ENCODE measurements around the gene ROCK2. TPM values are rescaled to one million over a fixed set of nuclear protein-coding genes. Genes with fewer than 3 reads are reported as not detected.

The ROCK2 gene
- total RNA-seq, 4 donors from 2014 or later, result 90.0 to 119 (median 101) TPM

- TF ChIP-seq EP300 (IDR thresholded peaks at IDR 0.05), result no peak
- no peak for TF ChIP-seq CTCF (IDR thresholded peaks at IDR 0.05)
- TF ChIP-seq POLR2AphosphoS5 (IDR thresholded peaks at IDR 0.05), result no peak
- no peak for TF ChIP-seq POLR2A (IDR thresholded peaks at IDR 0.05; ENCODE audit: low read depth)
- no peak for DNase-seq (ENCODE audit: extremely low spot score)
- no peaks in the 10 kb centered on the region for H3K9me3 ChIP-seq
- 88% methylated on average over 7 of the region's 7 CpGs for WGBS
- H3K36me3 ChIP-seq, result peaks cover 36 to 75% (median 54%) of the 10 kb centered on the region in 4 donors
- H3K4me3 ChIP-seq, result no peak overlapping the region
- intact Hi-C loops (cut with DNase I), result loop anchor here (10.0 kb wide), 1 partner anchor 52 kb away; a partner anchor contains a TSS
- H3K4me1 ChIP-seq, result no peaks in the 10 kb centered on the region
- H3K27ac ChIP-seq (replicated peaks in 1 of 4), result no peak overlapping the region
- no peaks in the 10 kb centered on the region for H3K27me3 ChIP-seq
These were observed 157.3 kb downstream of the ROCK2 start for GRCh38 chr2:11187083-11187619.

- no peaks in the 10 kb centered on the region for H3K9me3 ChIP-seq
- no peak overlapping the region for H3K27ac ChIP-seq (replicated peaks in 1 of 4)
- intact Hi-C loops (cut with DNase I), result loop anchor here (10.0 kb wide), 1 partner anchor 51 kb away; a partner anchor contains a TSS
- TF ChIP-seq POLR2AphosphoS5 (IDR thresholded peaks at IDR 0.05) (no peak), EP300 (IDR thresholded peaks at IDR 0.05) (no peak), POLR2A (IDR thresholded peaks at IDR 0.05; ENCODE audit: low read depth) (no peak), CTCF (IDR thresholded peaks at IDR 0.05) (no peak)
- H3K4me1 ChIP-seq, result no peaks in the 10 kb centered on the region
- peaks cover 28 to 75% (median 54%) of the 10 kb centered on the region in 4 donors for H3K36me3 ChIP-seq
- no peaks in the 10 kb centered on the region for H3K27me3 ChIP-seq
- WGBS, result 93% methylated on average over 6 of the region's 6 CpGs
- no peak for DNase-seq (ENCODE audit: extremely low spot score)
- no peak overlapping the region for H3K4me3 ChIP-seq
These were observed 158.3 kb downstream of the ROCK2 start for GRCh38 chr2:11186145-11186544.

- Histone ChIP-seq H3K4me1 (no peaks in the 10 kb centered on the region), H3K4me3 (no peak overlapping the region), H3K9me3 (no peaks in the 10 kb centered on the region), H3K36me3 (peaks cover 17 to 71% (median 40%) of the 10 kb centered on the region in 4 donors), H3K27me3 (no peaks in the 10 kb centered on the region), H3K27ac (replicated peaks in 1 of 4) (no peak overlapping the region)
- DNase-seq (ENCODE audit: extremely low spot score), result no peak
- TF ChIP-seq CTCF (IDR thresholded peaks at IDR 0.05), result no peak
- no peak for TF ChIP-seq POLR2AphosphoS5 (IDR thresholded peaks at IDR 0.05)
- TF ChIP-seq POLR2A (IDR thresholded peaks at IDR 0.05; ENCODE audit: low read depth), result no peak
- TF ChIP-seq EP300 (IDR thresholded peaks at IDR 0.05), result no peak
- intact Hi-C loops (cut with DNase I), result loop anchor here (10.0 kb wide), 1 partner anchor 48 kb away; a partner anchor contains a TSS
- WGBS, result 98% methylated on average over 2 of the region's 2 CpGs
These were observed 161.5 kb downstream of the ROCK2 start for GRCh38 chr2:11182951-11183350.

- H3K9me3 ChIP-seq, result no peaks in the 10 kb centered on the region
- peaks cover 17 to 59% (median 34%) of the 10 kb centered on the region in 4 donors for H3K36me3 ChIP-seq
- no peaks in the 10 kb centered on the region for H3K4me1 ChIP-seq
- WGBS, result 95% methylated on average over 6 of the region's 6 CpGs
- no peaks in the 10 kb centered on the region for H3K27me3 ChIP-seq
- no peak overlapping the region for H3K4me3 ChIP-seq
- TF ChIP-seq CTCF (IDR thresholded peaks at IDR 0.05) (no peak), POLR2A (IDR thresholded peaks at IDR 0.05; ENCODE audit: low read depth) (no peak), EP300 (IDR thresholded peaks at IDR 0.05) (no peak), POLR2AphosphoS5 (IDR thresholded peaks at IDR 0.05) (no peak)
- intact Hi-C loops (cut with DNase I), result loop anchor here (10.0 kb wide), 1 partner anchor 46 kb away; a partner anchor contains a TSS
- no peak for DNase-seq (ENCODE audit: extremely low spot score)
- no peak overlapping the region for H3K27ac ChIP-seq (replicated peaks in 1 of 4)
These were observed 163.8 kb downstream of the ROCK2 start for GRCh38 chr2:11180653-11181052.
